Stomach (tissue), 19 donors: ENCODE results near the gene TPX2. TPM values are rescaled to one million over a fixed set of nuclear protein-coding genes. Genes with fewer than 3 reads are reported as not detected.

ENCODE experiments used
- DNase-seq, 2 donors: peaks; one replicate each; pipeline versions ENCODE4 v3.0.0 to v3.0.0-alpha.2; 2013 to 2019
- H3K27ac ChIP-seq, 5 donors: fragments of 200-600 bp in 4 of 5; sonication (generic) in 4 of 5; one replicate each; pipeline ENCODE4 v1.5.1; 2013 to 2019; ENCODE audit warnings: mild to moderate bottlenecking in 1 of 5, moderate library complexity in 1 of 5
- H3K27me3 ChIP-seq, 3 donors: fragments of 200-600 bp; sonication (generic); one replicate each; pipeline ENCODE4 v1.5.1; 2017 to 2019; ENCODE audit warnings: mixed run types in 1 of 3
- H3K36me3 ChIP-seq, 4 donors: fragments of 200-600 bp; sonication (generic); 1 replicate in 3 of 4; 2 replicates in 1 of 4; pipeline ENCODE4 v1.5.1; 2016 to 2019
- H3K4me1 ChIP-seq, 4 donors: fragments of 200-600 bp; sonication (generic); one replicate each; pipeline ENCODE4 v1.5.1; 2016 to 2019
- H3K4me3 ChIP-seq, 4 donors: fragments of 200-600 bp; sonication (generic) in 3 of 4; one replicate each; pipeline ENCODE4 v1.5.1; 2016 to 2019; ENCODE audit warnings: mild to moderate bottlenecking in 1 of 4
- H3K9me3 ChIP-seq, 4 donors: fragments of 200-600 bp; sonication (generic); one replicate each; pipeline ENCODE4 v1.5.1; 2016 to 2019
- EP300 ChIP-seq: sonication (generic); formaldehyde crosslinking; IDR thresholded peaks from one replicate; pipeline ENCODE4 v1.6.1; 2017; ENCODE audit warnings: antibody characterized with exemption
- POLR2A ChIP-seq, 4 donors: fragments of 450-650 bp; IDR thresholded peaks; one replicate each; pipeline ENCODE4 v1.6.1; 2016; ENCODE audit warnings: antibody characterized with exemption in 4 of 4, control low read depth in 2 of 4, mild to moderate bottlenecking in 1 of 4, moderate library complexity in 1 of 4
- POLR2AphosphoS5 ChIP-seq, 3 donors: sonication (generic); formaldehyde crosslinking; IDR thresholded peaks; one replicate each; pipeline ENCODE4 v1.6.1; 2016; ENCODE audit warnings: antibody characterized with exemption in 3 of 3
- WGBS, 5 donors: extraction: QIAGEN DNeasy Blood & Tissue Kit in 3 of 5; methylation state at CpG; one replicate each; pipeline versions ENCODE4 v1.1.5 to v1.1.7; 2013 to 2018; 5-methylcytosine and 5-hydroxymethylcytosine counted together
- intact Hi-C: fragments of 100-400 bp; cut with DNase I; formaldehyde crosslinking; loops from one replicate; pipeline ENCODE4 v1.15.1; 2023; ENCODE audit warnings: low total_unique reads
- long read RNA-seq, 10 donors: transcript quantifications; one replicate each; lab custom pipeline, GENCODE V29; 2026
- polyA plus RNA-seq, 3 donors: library from polyadenylated mRNA; stranded (reverse); fragments of 200-250 nt; gene quantifications; one replicate each; pipeline ENCODE4 v1.2.3, GENCODE V29; 2013
- total RNA-seq, 5 donors: library from RNA; depleted of rRNA; stranded (reverse); fragments of >200 nt; gene quantifications; one replicate each; pipeline versions ENCODE4 v1.1.0 to v1.2.3, GENCODE V29; 2014 to 2016
- TF ChIP-seq, protein P1 (sequence below), 7 experiments: fragments of 450-650 bp in 4 of 7; fragments of 200-600 bp in 3 of 7; sonication (generic) in 3 of 7; IDR thresholded peaks; one replicate each; pipeline ENCODE4 v1.5.1; 2016 to 2019; ENCODE audit warnings: antibody characterized with exemption in 7 of 7, control low read depth in 2 of 7, mild to moderate bottlenecking in 1 of 7
- donor health status: healthy with polysubstance abuse.
- donor health status: Bipolar disorder and iron deficiency.
- donor health status: healthy.

The TPX2 gene, protein sequence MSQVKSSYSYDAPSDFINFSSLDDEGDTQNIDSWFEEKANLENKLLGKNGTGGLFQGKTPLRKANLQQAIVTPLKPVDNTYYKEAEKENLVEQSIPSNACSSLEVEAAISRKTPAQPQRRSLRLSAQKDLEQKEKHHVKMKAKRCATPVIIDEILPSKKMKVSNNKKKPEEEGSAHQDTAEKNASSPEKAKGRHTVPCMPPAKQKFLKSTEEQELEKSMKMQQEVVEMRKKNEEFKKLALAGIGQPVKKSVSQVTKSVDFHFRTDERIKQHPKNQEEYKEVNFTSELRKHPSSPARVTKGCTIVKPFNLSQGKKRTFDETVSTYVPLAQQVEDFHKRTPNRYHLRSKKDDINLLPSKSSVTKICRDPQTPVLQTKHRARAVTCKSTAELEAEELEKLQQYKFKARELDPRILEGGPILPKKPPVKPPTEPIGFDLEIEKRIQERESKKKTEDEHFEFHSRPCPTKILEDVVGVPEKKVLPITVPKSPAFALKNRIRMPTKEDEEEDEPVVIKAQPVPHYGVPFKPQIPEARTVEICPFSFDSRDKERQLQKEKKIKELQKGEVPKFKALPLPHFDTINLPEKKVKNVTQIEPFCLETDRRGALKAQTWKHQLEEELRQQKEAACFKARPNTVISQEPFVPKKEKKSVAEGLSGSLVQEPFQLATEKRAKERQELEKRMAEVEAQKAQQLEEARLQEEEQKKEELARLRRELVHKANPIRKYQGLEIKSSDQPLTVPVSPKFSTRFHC
- total RNA-seq (10 to 100 TPM in 1 of 5 donors, 1 to 10 TPM in 4; 5.3 to 11.4 (median 7.6) TPM), polyA plus RNA-seq (1 to 10 TPM; 1.7 to 7.1 (median 3.3) TPM)
- long read RNA-seq, donor 1 = 0 reads
- long read RNA-seq, donor 2, partial matches to known transcripts = 6 of 8 reads
- long read RNA-seq, donor 2, other reads (novel, unspliced or antisense) = 0 of 8 reads
- long read RNA-seq, donor 3, partial matches to known transcripts = 0 of 2 reads
- long read RNA-seq, donor 3, other reads (novel, unspliced or antisense) = 0 of 2 reads
- long read RNA-seq, donor 4 = 0 reads
- long read RNA-seq, donor 5, partial matches to known transcripts = 5 of 5 reads
- long read RNA-seq, donor 5, other reads (novel, unspliced or antisense) = 0 of 5 reads
- long read RNA-seq, donor 6, partial matches to known transcripts = 5 of 8 reads
- long read RNA-seq, donor 6, other reads (novel, unspliced or antisense) = 0 of 8 reads
- long read RNA-seq, donor 7, partial matches to known transcripts = 0 of 3 reads
- long read RNA-seq, donor 7, other reads (novel, unspliced or antisense) = 0 of 3 reads
- long read RNA-seq, donor 8, partial matches to known transcripts = 0 of 2 reads
- long read RNA-seq, donor 8, other reads (novel, unspliced or antisense) = 0 of 2 reads
- long read RNA-seq, donor 9 = 0 reads
- long read RNA-seq, donor 10 = 0 reads

DNA sequence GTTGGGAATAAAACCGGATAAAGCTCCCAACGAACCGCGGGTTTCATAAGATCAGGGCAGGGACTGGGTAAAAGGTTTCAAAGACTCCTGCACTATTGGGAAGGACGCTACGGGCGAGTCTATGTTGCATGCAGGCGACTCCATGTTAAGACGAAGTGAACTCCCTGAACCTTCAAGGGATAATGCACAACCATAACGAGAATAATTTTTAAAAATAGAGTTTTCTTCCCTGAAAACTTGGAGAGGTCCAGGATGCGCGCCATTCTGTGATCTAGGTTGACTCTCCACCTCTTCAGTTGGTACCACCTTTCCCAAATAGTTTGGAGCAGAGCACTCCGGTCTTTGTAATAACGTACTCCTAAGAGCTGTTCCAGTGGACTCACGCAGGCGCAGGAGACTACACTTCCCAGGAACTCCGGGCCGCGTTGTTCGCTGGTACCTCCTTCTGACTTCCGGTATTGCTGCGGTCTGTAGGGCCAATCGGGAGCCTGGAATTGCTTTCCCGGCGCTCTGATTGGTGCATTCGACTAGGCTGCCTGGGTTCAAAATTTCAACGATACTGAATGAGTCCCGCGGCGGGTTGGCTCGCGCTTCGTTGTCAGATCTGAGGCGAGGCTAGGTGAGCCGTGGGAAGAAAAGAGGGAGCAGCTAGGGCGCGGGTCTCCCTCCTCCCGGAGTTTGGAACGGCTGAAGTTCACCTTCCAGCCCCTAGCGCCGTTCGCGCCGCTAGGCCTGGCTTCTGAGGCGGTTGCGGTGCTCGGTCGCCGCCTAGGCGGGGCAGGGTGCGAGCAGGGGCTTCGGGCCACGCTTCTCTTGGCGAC, at the start of gene TPX2:
Gene TPX2 (plus strand): TSS at position 562 of the 821 bp plus-strand sequence. CDS start 18,187 bp downstream, outside the sequence.
- no peaks in the 10 kb centered on the region for H3K9me3 ChIP-seq
- no peaks in the 10 kb centered on the region for H3K27me3 ChIP-seq
- H3K4me1 ChIP-seq = peaks cover 11 to 32% (median 14%) of the 10 kb centered on the region in 4 donors
- TF ChIP-seq, protein P1, sequence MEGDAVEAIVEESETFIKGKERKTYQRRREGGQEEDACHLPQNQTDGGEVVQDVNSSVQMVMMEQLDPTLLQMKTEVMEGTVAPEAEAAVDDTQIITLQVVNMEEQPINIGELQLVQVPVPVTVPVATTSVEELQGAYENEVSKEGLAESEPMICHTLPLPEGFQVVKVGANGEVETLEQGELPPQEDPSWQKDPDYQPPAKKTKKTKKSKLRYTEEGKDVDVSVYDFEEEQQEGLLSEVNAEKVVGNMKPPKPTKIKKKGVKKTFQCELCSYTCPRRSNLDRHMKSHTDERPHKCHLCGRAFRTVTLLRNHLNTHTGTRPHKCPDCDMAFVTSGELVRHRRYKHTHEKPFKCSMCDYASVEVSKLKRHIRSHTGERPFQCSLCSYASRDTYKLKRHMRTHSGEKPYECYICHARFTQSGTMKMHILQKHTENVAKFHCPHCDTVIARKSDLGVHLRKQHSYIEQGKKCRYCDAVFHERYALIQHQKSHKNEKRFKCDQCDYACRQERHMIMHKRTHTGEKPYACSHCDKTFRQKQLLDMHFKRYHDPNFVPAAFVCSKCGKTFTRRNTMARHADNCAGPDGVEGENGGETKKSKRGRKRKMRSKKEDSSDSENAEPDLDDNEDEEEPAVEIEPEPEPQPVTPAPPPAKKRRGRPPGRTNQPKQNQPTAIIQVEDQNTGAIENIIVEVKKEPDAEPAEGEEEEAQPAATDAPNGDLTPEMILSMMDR (IDR thresholded peaks at IDR 0.05) = peak in 3 of 7 experiments; percentile 7 to 25 (median 17)
- TF ChIP-seq POLR2AphosphoS5 (IDR thresholded peaks at IDR 0.05) (peak in 2 of 3 donors; percentile 82 to 87), POLR2A (IDR thresholded peaks at IDR 0.05) (peak in 1 of 4 donors; percentile 58), EP300 (no peak)
- 0 to 1% (median 0%) methylated on average over 34 to 54 of the region's 54 CpGs for WGBS, 5 donors
- peak; percentile 95 to 99 for DNase-seq
- no peaks in the 10 kb centered on the region for H3K36me3 ChIP-seq
- peak within 1 kb of the TSS; percentile 71 to 82 (median 77) for H3K27ac ChIP-seq
- intact Hi-C loops = no loop called here
- H3K4me3 ChIP-seq = peak within 1 kb of the TSS; percentile 62 to 85 (median 74)

- Histone ChIP-seq H3K27ac (peak overlapping the region in 1 of 5 donors; percentile 34), H3K4me3 (no peak overlapping the region), H3K36me3 (peaks cover 0 to 62% (median 45%) of the 10 kb centered on the region in 4 donors), H3K9me3 (no peaks in the 10 kb centered on the region), H3K4me1 (peaks cover 21 to 82% (median 49%) of the 10 kb centered on the region in 4 donors), H3K27me3 (no peaks in the 10 kb centered on the region)
- no peak for DNase-seq
- TF ChIP-seq POLR2A (IDR thresholded peaks at IDR 0.05) (no peak), EP300 (no peak), POLR2AphosphoS5 (IDR thresholded peaks at IDR 0.05) (no peak)
- TF ChIP-seq, protein P1 (IDR thresholded peaks at IDR 0.05) = no peak
- WGBS, 5 donors = 76 to 86% (median 79%) methylated on average over 3 of the region's 3 CpGs
- intact Hi-C loops = no loop called here
Observed at GRCh38 chr20:31690124-31690666, 48.9 kb upstream of the TPX2 start.

GRCh38 chr20:31691646-31692275, 47.3 kb upstream of the TPX2 start:
- DNase-seq = no peak
- intact Hi-C loops = no loop called here
- no peak overlapping the region for H3K4me3 ChIP-seq
- no peak for TF ChIP-seq EP300
- TF ChIP-seq, protein P1 (IDR thresholded peaks at IDR 0.05) = no peak
- peaks cover 0 to 63% (median 44%) of the 10 kb centered on the region in 4 donors for H3K36me3 ChIP-seq
- H3K27me3 ChIP-seq = no peaks in the 10 kb centered on the region
- H3K27ac ChIP-seq = peak overlapping the region in 3 of 5 donors; percentile 8 to 52 (median 8)
- H3K9me3 ChIP-seq = no peaks in the 10 kb centered on the region
- H3K4me1 ChIP-seq = peaks cover 29 to 85% (median 45%) of the 10 kb centered on the region in 4 donors
- WGBS, 5 donors = 34 to 48% (median 39%) methylated on average over 1 of the region's 1 CpG
